H9 (cell line): ENCODE results near the gene ZNF287. TPM values are rescaled to one million over a fixed set of nuclear protein-coding genes. Genes with fewer than 3 reads are reported as not detected.

Source experiments
- DNase-seq: peaks from one replicate; pipeline ENCODE4 v3.0.0-alpha.2; 2017
- H2AFZ ChIP-seq: one replicate; pipeline ENCODE4 v1.6.1; 2013; ENCODE audit warnings: mild to moderate bottlenecking, low read length, control low read depth, moderate library complexity
- H2AK5ac ChIP-seq: 2 replicates; pipeline ENCODE4 v1.6.1; 2013; ENCODE audit warnings: low read length, control low read depth, mixed read lengths; ENCODE audit not compliant: insufficient read length
- H2BK120ac ChIP-seq: one replicate; pipeline ENCODE4 v1.6.1; 2013; ENCODE audit warnings: low read depth, mild to moderate bottlenecking, low read length, control low read depth, inconsistent platforms; ENCODE audit not compliant: poor library complexity, severe bottlenecking
- H2BK12ac ChIP-seq: 2 replicates; pipeline ENCODE4 v1.6.1; 2013; ENCODE audit warnings: low read length, control low read depth, mixed read lengths, low read depth; ENCODE audit not compliant: insufficient read length
- H2BK15ac ChIP-seq: 2 replicates; pipeline ENCODE4 v1.6.1; 2013; ENCODE audit warnings: low read depth, low read length, control low read depth
- H2BK20ac ChIP-seq: one replicate; pipeline ENCODE4 v1.6.1; 2013; ENCODE audit warnings: low read depth, mild to moderate bottlenecking, low read length, control low read depth, inconsistent platforms; ENCODE audit not compliant: poor library complexity, severe bottlenecking
- H2BK5ac ChIP-seq: 2 replicates; pipeline ENCODE4 v1.6.1; 2013; ENCODE audit warnings: low read length, control low read depth, mixed read lengths; ENCODE audit not compliant: insufficient read length
- H3K14ac ChIP-seq: 2 replicates; pipeline ENCODE4 v1.6.1; 2013; ENCODE audit warnings: low read length, control low read depth; ENCODE audit not compliant: insufficient read depth
- H3K18ac ChIP-seq: 2 replicates; pipeline ENCODE4 v1.6.1; 2013; ENCODE audit warnings: low read depth, mild to moderate bottlenecking, mixed read lengths, low read length, control low read depth; ENCODE audit not compliant: insufficient read length
- H3K23ac ChIP-seq: 2 replicates; pipeline ENCODE4 v1.6.1; 2013; ENCODE audit warnings: low read length, control low read depth, mixed read lengths, low read depth; ENCODE audit not compliant: insufficient read length
- H3K23me2 ChIP-seq: 2 replicates; pipeline ENCODE4 v1.6.1; 2013; ENCODE audit warnings: low read depth, mild to moderate bottlenecking, mixed read lengths, low read length, control low read depth; ENCODE audit not compliant: insufficient read length, poor library complexity, severe bottlenecking
- H3K27ac ChIP-seq: 2 replicates; pipeline ENCODE4 v1.5.1; 2013; ENCODE audit warnings: low read length, control low read depth, mixed read lengths, low read depth; ENCODE audit not compliant: insufficient read length
- H3K27me3 ChIP-seq: 2 replicates; pipeline ENCODE4 v1.6.1; 2013; ENCODE audit warnings: low read length, control low read depth, inconsistent platforms; ENCODE audit not compliant: insufficient read depth
- H3K4ac ChIP-seq: 2 replicates; pipeline ENCODE4 v1.6.1; 2013; ENCODE audit warnings: low read depth, mild to moderate bottlenecking, control low read depth, inconsistent platforms, low read length, moderate library complexity
- H3K4me1 ChIP-seq: 2 replicates; pipeline ENCODE4 v1.6.1; 2013; ENCODE audit warnings: low read length, control low read depth, inconsistent platforms; ENCODE audit not compliant: insufficient read depth
- H3K4me2 ChIP-seq: 2 replicates; pipeline ENCODE4 v1.6.1; 2013; ENCODE audit warnings: low read length, control low read depth, mixed read lengths; ENCODE audit not compliant: insufficient read length, insufficient read depth
- H3K56ac ChIP-seq: 2 replicates; pipeline ENCODE4 v1.6.1; 2013; ENCODE audit warnings: low read depth, mild to moderate bottlenecking, mixed read lengths, low read length, control low read depth; ENCODE audit not compliant: insufficient read length
- H3K79me1 ChIP-seq: 2 replicates; pipeline ENCODE4 v1.6.1; 2013; ENCODE audit warnings: low read depth, mild to moderate bottlenecking, moderate library complexity, low read length, control low read depth, inconsistent platforms; ENCODE audit not compliant: insufficient read depth, poor library complexity, severe bottlenecking
- H3K79me2 ChIP-seq: 2 replicates; pipeline ENCODE4 v1.6.1; 2013; ENCODE audit warnings: low read length, control low read depth, inconsistent platforms; ENCODE audit not compliant: insufficient read depth
- H3K9ac ChIP-seq: 2 replicates; pipeline ENCODE4 v1.6.1; 2013; ENCODE audit warnings: low read length, control low read depth, mixed read lengths; ENCODE audit not compliant: insufficient read length; ENCODE audit errors: extremely low read depth
- H3K9me3 ChIP-seq: one replicate; pipeline ENCODE4 v1.6.1; 2013; ENCODE audit warnings: low read depth, low read length, inconsistent platforms; ENCODE audit not compliant: control insufficient read depth
- H3T11ph ChIP-seq: one replicate; pipeline ENCODE4 v1.6.1; 2013; ENCODE audit warnings: mild to moderate bottlenecking, low read length, control low read depth, inconsistent platforms
- H4K20me1 ChIP-seq: one replicate; pipeline ENCODE4 v1.6.1; 2013; ENCODE audit not compliant: control insufficient read depth, insufficient read length, insufficient read depth
- H4K5ac ChIP-seq: 2 replicates; pipeline ENCODE4 v1.6.1; 2013; ENCODE audit warnings: low read depth, mild to moderate bottlenecking, mixed read lengths, low read length, control low read depth; ENCODE audit not compliant: insufficient read length
- H4K8ac ChIP-seq: replicated peaks from 2 replicates; pipeline ENCODE4 v1.6.1; 2013; ENCODE audit warnings: low read length, control low read depth, mixed read lengths, low read depth; ENCODE audit not compliant: insufficient read length
- H4K91ac ChIP-seq: 2 replicates; pipeline ENCODE4 v1.6.1; 2013; ENCODE audit warnings: low read depth, mild to moderate bottlenecking, moderate library complexity, mixed read lengths, low read length, control low read depth; ENCODE audit not compliant: insufficient read length
- H3K27ac Mint-ChIP-seq, 3 experiments: 2 replicates in 2 of 3; 3 replicates in 1 of 3; pipeline ENCODE4 v1.8.0; 2020 to 2021; ENCODE audit warnings: mixed read lengths in 3 of 3, mild to moderate bottlenecking in 1 of 3, moderate library complexity in 1 of 3
- H3K27me3 Mint-ChIP-seq: 2 replicates; pipeline ENCODE4 v1.8.0; 2021; ENCODE audit warnings: low read depth, mild to moderate bottlenecking, moderate library complexity, mixed read lengths
- H3K36me3 Mint-ChIP-seq, 3 experiments: 2 replicates in 2 of 3; 3 replicates in 1 of 3; pipeline ENCODE4 v1.8.0; 2020 to 2021; ENCODE audit warnings: low read depth in 3 of 3, mixed read lengths in 3 of 3; ENCODE audit not compliant: insufficient read depth in 1 of 3
- H3K4me1 Mint-ChIP-seq, 2 experiments: 2 replicates each; pipeline ENCODE4 v1.8.0; 2020; ENCODE audit warnings: mixed read lengths in 2 of 2
- H3K4me3 Mint-ChIP-seq, 2 experiments: 2 replicates in 1 of 2; 3 replicates in 1 of 2; pipeline ENCODE4 v1.8.0; 2020 to 2021; ENCODE audit warnings: mild to moderate bottlenecking in 2 of 2, mixed read lengths in 2 of 2, moderate library complexity in 1 of 2
- H3K9me3 Mint-ChIP-seq, 2 experiments: 2 replicates in 1 of 2; 3 replicates in 1 of 2; pipeline ENCODE4 v1.8.0; 2020; ENCODE audit warnings: mild to moderate bottlenecking in 2 of 2, mixed read lengths in 2 of 2, moderate library complexity in 1 of 2
- WGBS: extraction: QIAGEN DNeasy Blood & Tissue Kit; methylation state at CpG from one replicate; pipeline ENCODE4 v1.1.7; 2013; ENCODE audit warnings: missing lambda C conversion rate, low lambda C conversion rate, mixed read lengths; ENCODE audit not compliant: insufficient read length; ENCODE audit errors: extremely low coverage; 5-methylcytosine and 5-hydroxymethylcytosine counted together
- total RNA-seq: library from RNA; stranded (reverse); gene quantifications from 2 replicates; pipeline ENCODE4 v1.2.1, GENCODE V29; 2021
- TF ChIP-seq, protein P1 (sequence below): fragments of 200-600 bp; sonication (generic); conservative IDR thresholded peaks from 3 replicates; pipeline ENCODE4 v1.8.0; 2021; ENCODE audit warnings: antibody characterized with exemption, mild to moderate bottlenecking

ZNF287 gene
- total RNA-seq, 1 experiment from 2014 or later, result 7.1 TPM

DNA sequence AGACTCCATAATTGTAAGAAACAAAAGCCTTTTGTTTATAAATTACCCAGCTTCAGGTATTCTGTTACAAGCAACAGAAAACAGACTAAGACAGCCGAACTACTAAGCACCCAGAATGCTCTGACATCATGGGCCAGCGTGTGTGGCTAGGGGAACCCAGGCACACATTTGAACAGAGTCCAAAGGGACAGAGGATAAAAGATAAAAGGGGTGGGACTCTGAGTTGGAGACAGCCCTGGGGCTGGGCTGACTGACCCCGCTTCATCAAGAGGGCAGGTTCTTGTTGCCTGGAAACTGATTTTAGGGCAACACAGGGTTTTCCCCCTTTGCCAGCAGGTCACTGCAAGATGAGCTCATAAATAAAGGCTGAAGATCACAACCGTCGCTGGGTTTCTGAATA is 30.5 kb upstream of the ZNF287 start:
- Histone ChIP-seq H4K8ac (no peak overlapping the region), H2AK5ac (no peak overlapping the region), H2BK15ac (no peak overlapping the region), H2BK12ac (no peak overlapping the region), H3K23ac (no peak overlapping the region), H3K79me2 (no peaks in the 10 kb centered on the region), H3K18ac (no peak overlapping the region), H3K27me3 (no peaks in the 10 kb centered on the region; the same call in 1 of the 2 replicates), H3K4me2 (no peak overlapping the region), H3K56ac (no peak overlapping the region), H3K9me3 (no peaks in the 10 kb centered on the region), H3K4ac (no peak overlapping the region), H2BK5ac (no peak overlapping the region), H4K5ac (no peak overlapping the region), H3K4me1 (no peaks in the 10 kb centered on the region), H3K9ac (no peak overlapping the region), H2BK20ac (no peak overlapping the region), H4K20me1 (no peaks in the 10 kb centered on the region), H2BK120ac (no peak overlapping the region), H3T11ph (no peak overlapping the region), H3K27ac (no peak overlapping the region), H3K79me1 (no peaks in the 10 kb centered on the region), H3K23me2 (no peaks in the 10 kb centered on the region), H2AFZ (no peak overlapping the region), H4K91ac (no peak overlapping the region), H3K14ac (no peak overlapping the region)
- H3K27ac Mint-ChIP-seq, result no peak overlapping the region
- H3K27me3 Mint-ChIP-seq, result peaks cover 19% of the 10 kb centered on the region
- no peaks in the 10 kb centered on the region; a peak in 1 of 7 replicates for H3K36me3 Mint-ChIP-seq
- H3K4me3 Mint-ChIP-seq, result no peak overlapping the region
- DNase-seq, result no peak
- no peaks in the 10 kb centered on the region for H3K4me1 Mint-ChIP-seq
- H3K9me3 Mint-ChIP-seq, result peaks cover 4 to 7% of the 10 kb centered on the region in 2 experiments; a peak in 3 of 5 replicates
- TF ChIP-seq, protein P1, sequence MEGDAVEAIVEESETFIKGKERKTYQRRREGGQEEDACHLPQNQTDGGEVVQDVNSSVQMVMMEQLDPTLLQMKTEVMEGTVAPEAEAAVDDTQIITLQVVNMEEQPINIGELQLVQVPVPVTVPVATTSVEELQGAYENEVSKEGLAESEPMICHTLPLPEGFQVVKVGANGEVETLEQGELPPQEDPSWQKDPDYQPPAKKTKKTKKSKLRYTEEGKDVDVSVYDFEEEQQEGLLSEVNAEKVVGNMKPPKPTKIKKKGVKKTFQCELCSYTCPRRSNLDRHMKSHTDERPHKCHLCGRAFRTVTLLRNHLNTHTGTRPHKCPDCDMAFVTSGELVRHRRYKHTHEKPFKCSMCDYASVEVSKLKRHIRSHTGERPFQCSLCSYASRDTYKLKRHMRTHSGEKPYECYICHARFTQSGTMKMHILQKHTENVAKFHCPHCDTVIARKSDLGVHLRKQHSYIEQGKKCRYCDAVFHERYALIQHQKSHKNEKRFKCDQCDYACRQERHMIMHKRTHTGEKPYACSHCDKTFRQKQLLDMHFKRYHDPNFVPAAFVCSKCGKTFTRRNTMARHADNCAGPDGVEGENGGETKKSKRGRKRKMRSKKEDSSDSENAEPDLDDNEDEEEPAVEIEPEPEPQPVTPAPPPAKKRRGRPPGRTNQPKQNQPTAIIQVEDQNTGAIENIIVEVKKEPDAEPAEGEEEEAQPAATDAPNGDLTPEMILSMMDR, result no peak
- WGBS, result no CpG with 5 or more reads among the region's 5 CpGs
